Myocyte (in vitro differentiated cells): ENCODE results near the gene KCNK7. TPM values are rescaled to one million over a fixed set of nuclear protein-coding genes. Genes with fewer than 3 reads are reported as not detected.

ENCODE experiments used
- DNase-seq: peaks from one replicate; pipeline ENCODE4 v3.0.0-alpha.2; 2012; ENCODE audit warnings: low read depth
- total RNA-seq: library from RNA; depleted of rRNA; stranded (reverse); fragments of >200 nt; gene quantifications from 2 replicates; pipeline ENCODE4 v1.2.3, GENCODE V29; 2014

Gene KCNK7
- total RNA-seq, 1 donor from 2014 or later, result not detected

- DNase-seq, result no peak
Observed at GRCh38 chr11:65611758-65612603, 16.4 kb upstream of the KCNK7 start.

DNA sequence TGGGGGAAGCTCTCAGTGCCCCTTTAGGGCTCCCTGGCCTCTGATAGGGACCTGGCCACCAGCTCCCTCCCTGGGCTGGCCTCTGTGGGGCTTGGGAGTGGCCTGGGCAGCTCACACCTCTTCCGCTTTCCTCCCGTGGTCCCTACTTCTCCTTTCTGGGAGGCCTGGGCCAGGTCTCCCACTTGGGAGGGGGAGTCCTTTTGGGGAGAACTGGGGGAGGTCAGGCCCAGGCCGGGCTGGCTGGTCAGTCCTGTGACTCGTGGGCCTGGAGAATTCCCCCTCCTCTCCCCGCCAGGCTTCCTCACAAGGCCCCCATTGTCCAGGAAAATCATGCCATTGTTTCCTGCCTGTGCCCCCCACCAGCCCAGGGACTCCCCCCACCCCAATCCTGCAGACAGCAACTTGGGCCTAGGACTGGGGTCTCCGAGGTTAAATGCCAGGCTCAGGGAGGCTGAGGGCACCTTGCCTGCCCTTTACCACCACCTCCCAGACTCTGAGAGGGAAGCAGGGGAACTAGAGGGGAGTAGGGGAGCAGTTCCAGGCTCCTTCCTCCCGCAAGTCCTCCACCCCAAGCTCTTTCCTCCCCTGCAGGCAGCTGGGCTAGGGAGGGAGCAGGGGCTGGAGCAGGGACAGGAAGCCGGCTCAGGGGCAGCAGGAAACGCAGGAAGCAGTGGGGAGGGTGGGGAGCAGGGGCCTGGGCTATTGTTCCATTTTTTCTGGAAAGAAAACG lies 15.6 kb upstream of the KCNK7 start:
- no peak for DNase-seq

DNA sequence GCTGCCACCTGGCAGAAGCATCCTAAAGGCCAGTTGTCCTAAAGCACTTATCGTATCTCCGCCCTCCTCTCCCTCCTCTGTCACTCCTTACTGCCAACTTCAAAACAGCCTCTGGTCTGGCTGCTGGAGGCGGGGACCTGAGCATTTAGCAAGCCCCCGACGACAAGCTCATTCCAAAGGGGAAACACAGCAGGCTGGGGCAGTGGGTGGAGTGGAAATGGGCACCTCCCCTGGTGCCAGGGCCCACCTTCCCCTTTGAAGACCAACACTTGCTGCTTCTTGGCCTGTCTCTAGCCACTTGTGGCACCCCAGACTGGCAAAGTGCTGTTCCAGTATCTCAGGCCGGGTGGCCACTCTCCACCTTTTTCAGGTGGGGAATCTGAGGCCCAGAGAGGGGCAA lies 14.8 kb upstream of the KCNK7 start:
- no peak for DNase-seq

- DNase-seq, result no peak
Observed at GRCh38 chr11:65609665-65610064, 14.1 kb upstream of the KCNK7 start.

GRCh38 chr11:65609229-65609628 lies 13.6 kb upstream of the KCNK7 start:
- DNase-seq, result no peak

DNA sequence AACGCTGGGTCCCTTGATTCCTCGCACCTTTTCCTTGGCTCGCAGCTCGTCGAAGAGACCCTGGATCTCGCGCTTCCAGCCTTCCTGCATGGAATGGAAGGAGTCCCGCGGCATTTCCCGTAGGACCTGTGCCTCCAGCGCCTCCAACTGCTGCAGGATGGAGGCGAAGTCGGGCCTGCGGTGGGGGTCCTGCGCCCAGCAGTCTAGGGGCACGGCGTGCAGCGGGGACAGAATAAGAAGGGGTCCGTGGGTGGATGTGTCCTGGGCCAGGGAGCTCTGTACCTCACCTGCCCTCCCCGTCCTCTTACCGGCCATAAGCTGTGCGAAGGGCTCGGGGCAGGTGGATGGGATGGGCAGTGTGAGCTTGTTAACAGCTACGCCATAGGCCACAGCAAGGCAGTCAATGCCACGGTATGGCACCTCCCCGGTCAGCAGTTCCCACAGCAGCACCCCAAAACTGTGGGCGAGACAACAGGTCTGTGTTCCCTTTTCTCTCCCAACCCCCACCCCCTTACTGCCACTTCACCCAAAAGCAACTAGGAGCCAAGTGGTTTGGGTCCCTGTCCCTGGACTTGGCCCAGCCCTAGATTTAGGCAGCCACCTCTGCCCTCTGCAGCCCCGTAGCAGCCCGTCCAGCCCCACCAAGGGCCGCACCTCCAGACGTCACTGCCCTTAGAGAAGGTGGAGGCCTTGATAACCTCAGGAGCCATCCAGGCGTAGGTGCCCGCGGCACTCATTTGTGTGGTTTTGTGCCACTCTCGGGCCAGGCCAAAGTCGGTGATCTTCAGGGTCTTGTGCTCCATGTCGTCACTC lies 12.2 kb upstream of the KCNK7 start:
- no peak for DNase-seq

GRCh38 chr11:65606876-65607613 lies 11.4 kb upstream of the KCNK7 start:
- DNase-seq, result no peak

GRCh38 chr11:65604258-65604657 lies 8.7 kb upstream of the KCNK7 start:
- DNase-seq, result peak; percentile 73

GRCh38 chr11:65599955-65600246 lies 4.3 kb upstream of the KCNK7 start:
- DNase-seq, result no peak

GRCh38 chr11:65599216-65599954 lies 3.8 kb upstream of the KCNK7 start:
- DNase-seq, result no peak

- DNase-seq, result no peak
Observed at GRCh38 chr11:65598258-65598699, 2.7 kb upstream of the KCNK7 start.

DNA sequence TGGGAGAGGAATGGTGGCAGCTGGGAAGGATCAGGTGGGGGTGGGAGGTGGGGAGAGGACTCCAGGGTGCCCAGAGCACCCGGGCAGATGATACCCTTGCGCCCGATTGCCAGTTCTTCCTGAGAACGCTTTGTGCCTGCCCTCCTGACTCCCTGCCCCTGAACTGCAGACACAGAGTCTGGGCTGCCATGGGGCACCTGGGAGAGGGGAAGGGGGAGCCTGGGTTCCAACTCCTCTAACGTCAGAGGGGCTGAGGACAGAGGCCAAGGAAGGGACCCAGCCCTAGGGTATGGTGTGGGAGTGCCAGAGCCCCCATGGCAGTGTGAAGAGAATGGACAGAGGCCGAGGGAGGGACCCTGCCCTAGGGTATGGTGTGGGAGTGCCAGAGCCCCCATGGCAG lies 920 bp upstream of the KCNK7 start:
- no peak for DNase-seq

- no peak for DNase-seq
Observed at GRCh38 chr11:65595131-65595530, 469 bp downstream of the KCNK7 start.

- DNase-seq, result peak; percentile 65
Observed at GRCh38 chr11:65593518-65594414, 1.8 kb downstream of the KCNK7 start.

DNA sequence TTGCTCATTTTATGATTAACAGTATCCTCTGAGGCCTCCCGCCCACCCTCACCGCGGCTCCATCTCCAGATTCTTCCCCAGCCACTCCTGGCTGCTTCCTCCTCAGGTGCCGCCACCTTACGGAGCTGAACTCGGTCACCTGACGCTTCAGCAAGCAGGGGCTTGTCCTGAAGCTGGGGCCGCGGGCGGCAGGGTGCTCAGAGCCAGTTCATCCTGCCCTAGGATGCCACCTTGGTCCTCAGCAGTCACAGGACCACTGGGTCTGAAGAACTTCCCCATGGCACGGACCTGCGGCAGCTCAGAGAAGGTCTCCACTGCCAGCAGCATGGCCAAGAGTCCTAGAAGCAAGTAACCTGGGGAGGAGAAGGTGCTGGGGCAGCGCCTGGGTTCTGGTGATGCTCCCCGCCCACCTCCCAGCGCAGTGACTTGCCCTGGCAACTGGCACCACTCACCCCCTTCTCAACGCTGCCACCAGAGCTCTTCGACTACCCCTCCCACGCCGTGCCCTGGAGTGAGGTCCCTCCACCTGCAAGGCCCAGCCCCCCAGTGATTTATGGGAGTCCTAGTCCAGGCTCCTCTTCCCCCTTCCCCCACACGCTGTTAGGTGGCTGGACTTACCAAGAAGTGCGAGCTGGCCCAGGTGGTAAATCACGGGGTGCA lies 2.6 kb downstream of the KCNK7 start:
- no peak for DNase-seq

- DNase-seq, result no peak
Observed at GRCh38 chr11:65591939-65592857, 3.4 kb downstream of the KCNK7 start.

DNA sequence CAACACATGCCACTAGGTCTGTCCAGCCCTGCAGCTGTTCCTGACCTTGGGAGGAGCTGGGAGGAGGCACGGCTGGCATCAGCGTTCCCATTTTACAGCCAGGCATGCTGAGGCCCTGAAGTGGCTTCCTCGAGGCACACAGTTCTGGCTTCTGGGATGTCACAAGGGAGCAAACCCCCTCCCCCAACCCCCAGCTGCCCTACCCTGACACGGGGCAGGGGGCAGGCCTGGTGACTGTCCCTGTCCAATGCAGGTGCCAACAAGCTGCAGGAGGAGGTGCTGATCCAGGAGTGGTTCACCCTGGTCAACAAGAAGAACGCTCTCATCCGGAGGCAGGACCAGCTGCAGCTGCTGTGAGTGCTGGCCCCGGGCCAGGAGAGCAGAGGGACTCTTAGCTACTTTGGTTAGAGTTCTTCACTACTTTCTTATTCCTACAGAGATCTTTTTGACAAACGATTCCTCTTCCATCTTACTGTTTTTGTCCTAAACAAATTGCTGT lies 5.3 kb downstream of the KCNK7 start:
- DNase-seq, result peak; percentile 90
